ENCODE measurements around the gene RNF114. TPM values are rescaled to one million over a fixed set of nuclear protein-coding genes. Genes with fewer than 3 reads are reported as not detected.
"Not testable (repeated sequence)": the region's sequence is repeated elsewhere in the genome, so short reads cannot be mapped to it uniquely, and the experiment has no call there.

RNF114 gene
- total RNA-seq, 3 donors from 2014 or later = 224 TPM

- no peak overlapping the region for H3K4me3 ChIP-seq
- no peaks in the 10 kb centered on the region for H3K27me3 ChIP-seq
- no peaks in the 10 kb centered on the region for H3K4me1 ChIP-seq
- H3K9me3 ChIP-seq = no peaks in the 10 kb centered on the region
- DNase-seq (ENCODE audit: low spot score in 2 of 2) = no peak
- peaks cover 7% of the 10 kb centered on the region for H3K36me3 ChIP-seq
- intact Hi-C loops (cut with DNase I; ENCODE audit: low total_unique reads) = no loop called here
- no peak for TF ChIP-seq POLR2AphosphoS5 (IDR thresholded peaks at IDR 0.05)
- TF ChIP-seq POLR2A (IDR thresholded peaks at IDR 0.05) = no peak
- TF ChIP-seq CTCF (IDR thresholded peaks at IDR 0.05) = no peak
- no peak overlapping the region for H3K27ac ChIP-seq
These were observed 12.8 kb downstream of the RNF114 start for GRCh38 chr20:49948809-49949507.

GRCh38 chr20:49951151-49951550 is 15.0 kb downstream of the RNF114 start:
- Histone ChIP-seq H3K4me3 (no peak overlapping the region), H3K27ac (no peak overlapping the region), H3K9me3 (no peaks in the 10 kb centered on the region), H3K27me3 (no peaks in the 10 kb centered on the region), H3K4me1 (no peaks in the 10 kb centered on the region), H3K36me3 (peaks cover 7% of the 10 kb centered on the region)
- intact Hi-C loops (cut with DNase I; ENCODE audit: low total_unique reads) = no loop called here
- DNase-seq (ENCODE audit: low spot score in 2 of 2) = no peak
- TF ChIP-seq POLR2AphosphoS5 (IDR thresholded peaks at IDR 0.05) (no peak), POLR2A (IDR thresholded peaks at IDR 0.05) (no peak), CTCF (IDR thresholded peaks at IDR 0.05) (no peak)

GRCh38 chr20:49955167-49955566 is 19.0 kb downstream of the RNF114 start:
- no peak for DNase-seq (ENCODE audit: low spot score in 2 of 2)
- H3K4me1 ChIP-seq = no peaks in the 10 kb centered on the region
- H3K4me3 ChIP-seq = no peak overlapping the region
- H3K27ac ChIP-seq = no peak overlapping the region
- no peak for TF ChIP-seq POLR2AphosphoS5 (IDR thresholded peaks at IDR 0.05)
- TF ChIP-seq CTCF (IDR thresholded peaks at IDR 0.05) = no peak
- TF ChIP-seq POLR2A (IDR thresholded peaks at IDR 0.05) = no peak
- peaks cover 7% of the 10 kb centered on the region for H3K36me3 ChIP-seq
- no peaks in the 10 kb centered on the region for H3K9me3 ChIP-seq
- no peaks in the 10 kb centered on the region for H3K27me3 ChIP-seq
- intact Hi-C loops (cut with DNase I; ENCODE audit: low total_unique reads) = no loop called here

- H3K4me3 ChIP-seq; DNase-seq (ENCODE audit: low spot score in 2 of 2); H3K27me3 ChIP-seq; H3K27ac ChIP-seq; H3K9me3 ChIP-seq; H3K36me3 ChIP-seq; H3K4me1 ChIP-seq; intact Hi-C loops (cut with DNase I; ENCODE audit: low total_unique reads): not testable (repeated sequence)
These were observed 19.7 kb downstream of the RNF114 start for GRCh38 chr20:49955830-49956396.

GRCh38 chr20:49956689-49957088 is 20.5 kb downstream of the RNF114 start:
- TF ChIP-seq POLR2A (IDR thresholded peaks at IDR 0.05) (no peak), POLR2AphosphoS5 (IDR thresholded peaks at IDR 0.05) (no peak), CTCF (IDR thresholded peaks at IDR 0.05) (no peak)
- no peaks in the 10 kb centered on the region for H3K27me3 ChIP-seq
- DNase-seq (ENCODE audit: low spot score in 2 of 2) = no peak
- no peaks in the 10 kb centered on the region for H3K9me3 ChIP-seq
- H3K4me1 ChIP-seq = no peaks in the 10 kb centered on the region
- H3K4me3 ChIP-seq = no peak overlapping the region
- H3K36me3 ChIP-seq = peaks cover 7% of the 10 kb centered on the region
- H3K27ac ChIP-seq = no peak overlapping the region
- intact Hi-C loops (cut with DNase I; ENCODE audit: low total_unique reads) = no loop called here

- H3K4me3 ChIP-seq; H3K27me3 ChIP-seq; H3K4me1 ChIP-seq; DNase-seq (ENCODE audit: low spot score in 2 of 2); H3K36me3 ChIP-seq; intact Hi-C loops (cut with DNase I; ENCODE audit: low total_unique reads); H3K27ac ChIP-seq; H3K9me3 ChIP-seq: not testable (repeated sequence)
These were observed 21.1 kb downstream of the RNF114 start for GRCh38 chr20:49957089-49957938.
